Measurements from ENCODE around the gene CBLB. TPM values are rescaled to one million over a fixed set of nuclear protein-coding genes. Genes with fewer than 3 reads are reported as not detected.

The CBLB gene
- total and polyA plus RNA-seq, 9 of the 15 experiments (the other 6 are each of a cell fraction or from before 2014, with no cell fraction given), result 1.8 to 8.1 (median 5.3) TPM

DNA sequence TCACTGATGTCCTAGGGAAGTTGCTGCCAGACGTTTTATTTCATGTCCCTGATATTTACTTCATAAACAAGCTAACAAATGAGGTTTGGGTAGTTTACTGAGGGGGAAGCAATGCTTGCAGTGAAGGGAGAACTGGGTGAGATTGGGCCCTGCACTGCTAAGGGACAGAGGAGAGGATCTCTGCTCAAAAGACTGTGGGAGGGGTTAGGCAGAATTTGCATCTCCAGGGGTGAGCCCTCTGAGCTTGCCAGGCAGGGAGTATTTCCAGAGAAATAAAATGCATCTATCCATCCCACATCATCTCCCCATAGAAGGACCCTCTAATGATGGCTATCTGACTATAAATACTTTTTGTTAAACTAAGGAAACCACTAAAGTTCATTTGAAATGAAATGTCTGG, 215.6 kb downstream of the CBLB start:
- no peak for TF ChIP-seq EP400 (IDR thresholded peaks at IDR 0.05)
- no peak for TF ChIP-seq NUFIP1 (IDR thresholded peaks at IDR 0.05; ENCODE audit: partially characterized antibody)
- TF ChIP-seq LCOR (CRISPR knock-in tag; IDR thresholded peaks at IDR 0.05), result no peak
- no peak for TF ChIP-seq NCOR1 (IDR thresholded peaks at IDR 0.05)
- no peak overlapping the region for H3K4me3 ChIP-seq
- in situ Hi-C loops (cut with MboI), result no loop called here
- peaks cover 0 to 2% of the 10 kb centered on the region in 2 experiments; a peak in 2 of 5 replicates for H3K4me1 ChIP-seq (replicated peaks in 1 of 2; ENCODE audit: control insufficient read depth in 2 of 2, insufficient read depth in 2 of 2, low read length in 2 of 2)
- H4K20me1 ChIP-seq (replicated peaks; ENCODE audit: control insufficient read depth, insufficient read depth, low read length), result no peaks in the 10 kb centered on the region
- no peaks in the 10 kb centered on the region for H3K9me1 ChIP-seq (ENCODE audit: control insufficient read depth, insufficient read depth, low read length)
- ChIA-PET POLR2A (interaction anchor here (1.0 kb wide), 1 partner anchor 13 kb away, joined by 3 read pairs; no protein-coding TSS in a partner anchor), CTCF (ENCODE audit: low intra/inter-chr PET ratio) (no interaction called here)
- H3K79me2 ChIP-seq (ENCODE audit: control insufficient read depth, insufficient read depth, low read length), result no peaks in the 10 kb centered on the region
- DNase-seq (ENCODE audit: extremely low read depth in 1 of 4, low spot score in 3 of 4) (no peak), FAIRE-seq (no peak), ATAC-seq (no peak)
- no TSS peak for BruUV-seq (replicated peaks)
- WGBS (ENCODE audit: insufficient coverage, low coverage, missing lambda C conversion rate), result 10% methylated on average over 1 of the region's 1 CpG
- H3K4me2 ChIP-seq (ENCODE audit: insufficient read depth, low read length), result no peak overlapping the region
- H3K27me3 ChIP-seq (ENCODE audit: control insufficient read depth in 2 of 2, insufficient read depth in 2 of 2, low read length in 2 of 2), result no peaks in the 10 kb centered on the region
- H3K36me3 ChIP-seq (ENCODE audit: control insufficient read depth, insufficient read depth, low read length), result no peaks in the 10 kb centered on the region
- intact Hi-C loops (cut with micrococcal nuclease), result no loop called here
- no peaks in the 10 kb centered on the region for H3K9me3 ChIP-seq (replicated peaks; ENCODE audit: control insufficient read depth, insufficient read depth, low read depth, low read length)
- no peak overlapping the region for H3K27ac ChIP-seq (ENCODE audit: extremely low read depth, low read depth, low read length)
- no peak overlapping the region for H2AFZ ChIP-seq (ENCODE audit: low read depth, low read length)
- no peak overlapping the region for H3K9ac ChIP-seq (ENCODE audit: insufficient read depth in 1 of 2, low read depth in 2 of 2, low read length in 2 of 2)

DNA sequence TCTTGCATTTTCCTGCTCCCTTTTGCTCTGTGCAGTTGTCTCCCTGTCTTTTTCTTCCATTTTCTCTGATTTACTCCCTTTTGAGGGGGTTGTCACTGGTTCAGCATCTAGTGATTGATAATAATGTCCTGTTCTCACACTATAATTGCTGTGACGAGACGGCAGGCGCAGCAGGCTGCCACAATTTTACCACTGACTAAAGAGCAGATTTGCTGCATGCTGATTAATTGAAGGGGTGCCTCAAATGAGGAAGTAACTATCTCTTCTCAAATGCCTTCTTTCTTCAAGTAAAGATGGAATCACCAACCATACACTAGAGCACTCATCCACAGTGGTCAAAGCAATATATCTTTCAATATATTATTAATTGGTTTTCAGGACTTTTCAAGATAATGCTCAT, 219.3 kb downstream of the CBLB start:
- BruUV-seq (replicated peaks), result no TSS peak
- DNase-seq (ENCODE audit: extremely low read depth in 1 of 4, low spot score in 3 of 4) (no peak), FAIRE-seq (no peak), ATAC-seq (no peak)
- Histone ChIP-seq H3K36me3 (ENCODE audit: control insufficient read depth, insufficient read depth, low read length) (no peaks in the 10 kb centered on the region), H3K27me3 (ENCODE audit: control insufficient read depth in 2 of 2, insufficient read depth in 2 of 2, low read length in 2 of 2) (no peaks in the 10 kb centered on the region), H3K79me2 (ENCODE audit: control insufficient read depth, insufficient read depth, low read length) (no peaks in the 10 kb centered on the region), H3K9ac (ENCODE audit: insufficient read depth in 1 of 2, low read depth in 2 of 2, low read length in 2 of 2) (no peak overlapping the region), H2AFZ (ENCODE audit: low read depth, low read length) (no peak overlapping the region; the same call in 1 of the 2 replicates), H3K9me1 (ENCODE audit: control insufficient read depth, insufficient read depth, low read length) (no peaks in the 10 kb centered on the region), H3K4me3 (no peak overlapping the region), H4K20me1 (replicated peaks; ENCODE audit: control insufficient read depth, insufficient read depth, low read length) (no peaks in the 10 kb centered on the region), H3K4me2 (ENCODE audit: insufficient read depth, low read length) (no peak overlapping the region; the same call in 1 of the 2 replicates), H3K4me1 (replicated peaks in 1 of 2; ENCODE audit: control insufficient read depth in 2 of 2, insufficient read depth in 2 of 2, low read length in 2 of 2) (peaks cover 0 to 2% of the 10 kb centered on the region in 2 experiments; a peak in 2 of 5 replicates), H3K9me3 (replicated peaks; ENCODE audit: control insufficient read depth, insufficient read depth, low read depth, low read length) (no peaks in the 10 kb centered on the region), H3K27ac (ENCODE audit: extremely low read depth, low read depth, low read length) (no peak overlapping the region)
- in situ Hi-C loops (cut with MboI), result no loop called here
- ChIA-PET POLR2A (no interaction called here), CTCF (ENCODE audit: low intra/inter-chr PET ratio) (no interaction called here)
- TF ChIP-seq, protein P1, sequence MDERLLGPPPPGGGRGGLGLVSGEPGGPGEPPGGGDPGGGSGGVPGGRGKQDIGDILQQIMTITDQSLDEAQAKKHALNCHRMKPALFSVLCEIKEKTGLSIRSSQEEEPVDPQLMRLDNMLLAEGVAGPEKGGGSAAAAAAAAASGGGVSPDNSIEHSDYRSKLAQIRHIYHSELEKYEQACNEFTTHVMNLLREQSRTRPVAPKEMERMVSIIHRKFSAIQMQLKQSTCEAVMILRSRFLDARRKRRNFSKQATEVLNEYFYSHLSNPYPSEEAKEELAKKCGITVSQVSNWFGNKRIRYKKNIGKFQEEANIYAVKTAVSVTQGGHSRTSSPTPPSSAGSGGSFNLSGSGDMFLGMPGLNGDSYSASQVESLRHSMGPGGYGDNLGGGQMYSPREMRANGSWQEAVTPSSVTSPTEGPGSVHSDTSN (CRISPR knock-in tag; IDR thresholded peaks at IDR 0.05; ENCODE audit: low read depth), result no peak
- TF ChIP-seq, protein P1 (tag; conservative IDR thresholded peaks at IDR 0.05; ENCODE audit: low read depth), result peak; percentile 68
- no peak for TF ChIP-seq SRF (CRISPR knock-in tag; IDR thresholded peaks at IDR 0.05)
- no peak for TF ChIP-seq CHD1 (IDR thresholded peaks at IDR 0.05; ENCODE audit: low read length)
- no peak for TF ChIP-seq ZNF263 (CRISPR knock-in tag; IDR thresholded peaks at IDR 0.05; ENCODE audit: borderline replicate concordance)
- TF ChIP-seq SOX6 (IDR thresholded peaks at IDR 0.05), result no peak
- TF ChIP-seq POU5F1 (IDR thresholded peaks at IDR 0.05; ENCODE audit: borderline replicate concordance, low read depth, low read length, partially characterized antibody), result no peak
- TF ChIP-seq RFX5 (IDR thresholded peaks at IDR 0.05; ENCODE audit: low read depth, low read length), result no peak
- peak; percentile 28 for TF ChIP-seq MEIS2 (IDR thresholded peaks at IDR 0.05; ENCODE audit: partially characterized antibody)
- WGBS (ENCODE audit: insufficient coverage, low coverage, missing lambda C conversion rate), result 0% methylated on average over 3 of the region's 3 CpGs
- intact Hi-C loops (cut with micrococcal nuclease), result no loop called here

Data from K562 (cell line).